K562 (cell line): ENCODE results near the gene JADE2. TPM values are rescaled to one million over a fixed set of nuclear protein-coding genes. Genes with fewer than 3 reads are reported as not detected.

Experiments used
- ATAC-seq: fragments of 200-7000 bp; cut with Tn5 transposase; 3 replicates; pipeline ENCODE4 v1.9.1; 2020; ENCODE audit warnings: moderate library complexity
- BruUV-seq: library from RNA; stranded (reverse); fragments of 400-500 nt; replicated peaks from 2 replicates; lab custom pipeline; 2021; lab: Mats Ljungman, UMichigan
- CTCF ChIA-PET: fragments of 300-600 bp; formaldehyde crosslinking; extraction: SDS; loops from one replicate; lab custom pipeline; 2021; ENCODE audit warnings: low intra/inter-chr PET ratio; lab: Yijun Ruan, JAX
- POLR2A ChIA-PET: fragments of 300-600, 350-650 bp; sonication (Branson Sonifier 250); formaldehyde crosslinking; extraction: SDS; loops from one replicate; lab custom pipeline; 2021; ENCODE audit warnings: antibody characterized with exemption, inconsistent platforms; lab: Yijun Ruan, JAX
- DNase-seq, 4 experiments: peaks; one replicate each; pipeline versions ENCODE4 v3.0.0 to v3.0.0-alpha.2; 2011 to 2018; ENCODE audit warnings: low spot score in 3 of 4, mixed read lengths in 3 of 4; ENCODE audit errors: extremely low read depth in 1 of 4
- FAIRE-seq: peaks from 2 replicates; lab custom pipeline; 2011; peaks lifted over from hg19 to GRCh38; lab: Jason Lieb, UNC
- H2AFZ ChIP-seq: 2 replicates; pipeline ENCODE4 v1.6.0; 2011; ENCODE audit warnings: low read depth, low read length, control low read depth, inconsistent platforms
- H3K27ac ChIP-seq: fragments of 200-600 bp; 3 replicates; pipeline ENCODE4 v1.8.0; 2011; ENCODE audit warnings: low read depth, mild to moderate bottlenecking, control low read depth, inconsistent platforms, low read length, moderate library complexity, mixed read lengths; ENCODE audit errors: extremely low read depth
- H3K27me3 ChIP-seq, 2 experiments: fragments of 300-600 bp in 1 of 2; 2 replicates in 1 of 2; 3 replicates in 1 of 2; pipeline versions ENCODE4 v1.6.0 to v1.8.0; 2011; ENCODE audit warnings: inconsistent platforms in 2 of 2, low read length in 2 of 2, mild to moderate bottlenecking in 1 of 2, mixed read lengths in 1 of 2, moderate library complexity in 1 of 2; ENCODE audit not compliant: control insufficient read depth in 2 of 2, insufficient read depth in 2 of 2
- H3K36me3 ChIP-seq: fragments of 300-600 bp; 3 replicates; pipeline ENCODE4 v1.8.0; 2011; ENCODE audit warnings: mild to moderate bottlenecking, low read length, inconsistent platforms; ENCODE audit not compliant: control insufficient read depth, insufficient read depth
- H3K4me1 ChIP-seq, 2 experiments: fragments of 200-600 bp in 1 of 2; replicated peaks in 1 of 2; 2 replicates in 1 of 2; 3 replicates in 1 of 2; pipeline versions ENCODE4 v1.5.1 to v1.8.0; 2011; ENCODE audit warnings: inconsistent platforms in 2 of 2, low read length in 2 of 2, mild to moderate bottlenecking in 1 of 2, mixed read lengths in 1 of 2, moderate library complexity in 1 of 2; ENCODE audit not compliant: control insufficient read depth in 2 of 2, insufficient read depth in 2 of 2
- H3K4me2 ChIP-seq: 2 replicates; pipeline ENCODE4 v1.6.1; 2011; ENCODE audit warnings: low read length, control low read depth, inconsistent platforms, mixed read lengths; ENCODE audit not compliant: insufficient read depth
- H3K4me3 ChIP-seq: fragments of 200-600 bp; sonication (generic), shearing (Covaris generic); 2 replicates; pipeline ENCODE4 v1.5.1; 2016; ENCODE audit warnings: control low read depth, inconsistent platforms
- H3K79me2 ChIP-seq: fragments of 200-600 bp; 3 replicates; pipeline ENCODE4 v1.8.0; 2011; ENCODE audit warnings: low read length, inconsistent platforms; ENCODE audit not compliant: control insufficient read depth, insufficient read depth
- H3K9ac ChIP-seq, 2 experiments: 2 replicates each; pipeline versions ENCODE4 v1.6.0 to v1.6.1; 2011; ENCODE audit warnings: low read depth in 2 of 2, low read length in 2 of 2, control low read depth in 1 of 2, inconsistent platforms in 1 of 2, mild to moderate bottlenecking in 1 of 2, mixed read lengths in 1 of 2; ENCODE audit not compliant: insufficient read depth in 1 of 2
- H3K9me1 ChIP-seq: one replicate; pipeline ENCODE4 v1.6.0; 2011; ENCODE audit warnings: inconsistent platforms, mild to moderate bottlenecking, low read length, moderate library complexity; ENCODE audit not compliant: control insufficient read depth, insufficient read depth
- H3K9me3 ChIP-seq: replicated peaks from 2 replicates; pipeline ENCODE4 v1.5.1; 2011; ENCODE audit warnings: low read depth, low read length, inconsistent platforms; ENCODE audit not compliant: control insufficient read depth, insufficient read depth
- H4K20me1 ChIP-seq: replicated peaks from 2 replicates; pipeline ENCODE4 v1.6.1; 2011; ENCODE audit warnings: low read length, inconsistent platforms, mixed read lengths; ENCODE audit not compliant: control insufficient read depth, insufficient read depth
- GTF2A2 ChIP-seq: IDR thresholded peaks from 2 replicates; pipeline ENCODE4 v1.6.1; 2016; ENCODE audit warnings: mild to moderate bottlenecking, missing genetic modification characterization, missing compliant biosample characterization
- NCOA6 ChIP-seq: fragments of 450-650 bp; IDR thresholded peaks from 2 replicates; pipeline ENCODE4 v1.6.1; 2017; ENCODE audit warnings: mild to moderate bottlenecking
- NEUROD1 ChIP-seq: fragments of 150-350 bp; IDR thresholded peaks from 2 replicates; pipeline ENCODE4 v1.6.1; 2014; ENCODE audit warnings: borderline replicate concordance, low read length, low read depth; ENCODE audit not compliant: partially characterized antibody
- RBM39 ChIP-seq: fragments of 200-400 bp; formaldehyde crosslinking; optimal IDR thresholded peaks from 2 replicates; pipeline ENCODE3; 2018; ENCODE audit warnings: low read depth, low read length
- TAF1 ChIP-seq: IDR thresholded peaks from 2 replicates; pipeline ENCODE4 v1.6.1; 2011; ENCODE audit warnings: mild to moderate bottlenecking, low read length, moderate library complexity; ENCODE audit not compliant: insufficient read depth, control insufficient read depth, severe bottlenecking; ENCODE audit errors: extremely low read depth
- TAF7 ChIP-seq: fragments of 450-650 bp; IDR thresholded peaks from 2 replicates; pipeline ENCODE4 v1.6.1; 2016; ENCODE audit warnings: missing genetic modification characterization, missing compliant biosample characterization
- ZNF518B ChIP-seq: fragments of 250-450 bp; sonication (Bioruptor Pico); IDR thresholded peaks from 2 replicates; pipeline ENCODE4 v1.5.0; 2021; ENCODE audit warnings: mild to moderate bottlenecking, moderate library complexity
- ZNF75A ChIP-seq: fragments of 450-650 bp; formaldehyde crosslinking; IDR thresholded peaks from 2 replicates; pipeline ENCODE4 v1.4.0; 2020; ENCODE audit warnings: mild to moderate bottlenecking
- WGBS: fragments of 100-300 bp; shearing (Covaris generic); methylation state at CpG from one replicate; pipeline ENCODE4 v1.1.6; 2016; ENCODE audit warnings: low coverage, mixed read lengths; ENCODE audit not compliant: insufficient coverage; ENCODE audit errors: missing lambda C conversion rate; 5-methylcytosine and 5-hydroxymethylcytosine counted together
- in situ Hi-C: fragments of 300-500 bp; cut with MboI; formaldehyde crosslinking; loops from 4 replicates; pipeline ENCODE4 v1.15.0; 2018; ENCODE audit warnings: inconsistent platforms, mixed read lengths
- intact Hi-C: fragments of 100-400 bp; cut with micrococcal nuclease; formaldehyde crosslinking; loops from 2 replicates; pipeline ENCODE4 v1.14.2; 2022
- polyA plus RNA-seq, 8 experiments: library from polyadenylated mRNA; depleted of rRNA in 4 of 8; stranded (reverse) in 5 of 8; unstranded in 3 of 8; fragments of >200 nt; fragmentation: Nextera tagmentation in 2 of 8; fragmentation: Illumina TruSeq in 1 of 8; extraction: Ambion mirVana in 2 of 8; extraction: Trizol in 1 of 8; gene quantifications; 2 replicates each; pipeline versions ENCODE4 v1.2.1 to v1.2.3, GENCODE V29; 2011 to 2014; ENCODE audit warnings: inconsistent platforms in 1 of 8, missing spikeins in 1 of 8
- total RNA-seq, 7 experiments: library from RNA; depleted of rRNA in 6 of 7; stranded (reverse); fragments of >200 nt in 6 of 7; fragmentation: Illumina TruSeq in 2 of 7; extraction: Trizol in 2 of 7; gene quantifications; 2 replicates each; pipeline versions ENCODE4 v1.2.1 to v1.2.3, GENCODE V29; 2011 to 2021; ENCODE audit warnings: low replicate concordance in 1 of 7
- TF ChIP-seq, protein P1 (sequence below), 2 experiments: fragments of 450-650 bp in 1 of 2; sonication (generic) in 1 of 2; formaldehyde crosslinking in 1 of 2; IDR thresholded peaks in 1 of 2; conservative IDR thresholded peaks in 1 of 2; 2 replicates each; pipeline versions ENCODE4 v1.6.1 to v1.8.1; 2016 to 2023; ENCODE audit warnings: mild to moderate bottlenecking in 2 of 2, moderate library complexity in 2 of 2, inconsistent platforms in 1 of 2, missing genetic modification reagents in 1 of 2
- TF ChIP-seq, protein P2 (sequence below): fragments of 250-450 bp; sonication (Bioruptor Pico); IDR thresholded peaks from 2 replicates; pipeline ENCODE4 v1.4.0; 2020; ENCODE audit warnings: mild to moderate bottlenecking

The JADE2 gene
- total and polyA plus RNA-seq, 9 of the 15 experiments (the other 6 are each of a cell fraction or from before 2014, with no cell fraction given) = 0.50 to 23.3 (median 9.1) TPM

DNA sequence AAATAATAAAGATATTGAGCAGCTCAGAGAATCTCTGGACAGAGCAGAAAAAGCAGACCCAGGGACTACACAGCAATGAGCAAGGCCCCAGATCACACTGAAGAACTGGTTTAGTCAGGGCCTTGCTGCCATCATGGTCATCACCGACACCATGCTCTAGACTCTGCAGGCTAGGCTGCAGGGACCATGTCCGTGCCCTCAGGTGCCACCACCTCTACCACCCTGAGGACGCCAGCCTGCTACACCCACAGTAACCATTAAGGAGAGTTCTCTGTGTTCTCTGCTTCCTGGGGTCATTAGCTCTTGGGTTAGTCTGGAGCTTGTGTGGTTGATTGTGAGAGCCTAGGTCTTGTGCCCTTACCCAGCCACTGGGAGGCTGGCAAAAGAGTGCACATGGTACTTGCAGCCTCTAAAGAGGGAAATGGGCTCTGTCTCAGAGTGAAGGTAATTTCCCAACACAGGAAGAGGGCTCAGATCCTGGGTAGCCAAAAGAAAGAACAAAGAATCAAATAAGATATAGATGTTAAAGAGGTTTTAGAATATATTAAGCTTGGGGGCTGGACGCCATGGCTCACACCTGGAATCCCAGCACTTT, 31.9 kb upstream of the JADE2 start:
- Histone ChIP-seq H3K9ac (no peak overlapping the region), H3K79me2 (no peaks in the 10 kb centered on the region), H3K36me3 (no peaks in the 10 kb centered on the region), H3K27me3 (no peaks in the 10 kb centered on the region), H2AFZ (no peak overlapping the region), H3K27ac (no peak overlapping the region), H3K4me2 (no peak overlapping the region), H3K4me3 (no peak overlapping the region), H3K9me3 (no peaks in the 10 kb centered on the region), H3K4me1 (peaks cover 0 to 14% of the 10 kb centered on the region in 2 experiments; a peak in 1 of 5 replicates), H3K9me1 (no peaks in the 10 kb centered on the region), H4K20me1 (no peaks in the 10 kb centered on the region)
- no peak for ATAC-seq
- ChIA-PET CTCF (no interaction called here), POLR2A (interaction anchor here (1.4 kb wide), 1 partner anchor 18 kb away, joined by 3 read pairs; no protein-coding TSS in a partner anchor)
- intact Hi-C loops (no loop called here), in situ Hi-C loops (no loop called here)
- 16% methylated on average over 4 of the region's 4 CpGs for WGBS
- BruUV-seq = no TSS peak
- no peak for FAIRE-seq
- DNase-seq = no peak
- TF ChIP-seq ZNF518B (no peak), GTF2A2 (tag) (no peak), TAF7 (tag) (no peak), NEUROD1 (no peak), RBM39 (no peak), NCOA6 (no peak), TAF1 (no peak), ZNF75A (no peak)
- TF ChIP-seq, protein P1, sequence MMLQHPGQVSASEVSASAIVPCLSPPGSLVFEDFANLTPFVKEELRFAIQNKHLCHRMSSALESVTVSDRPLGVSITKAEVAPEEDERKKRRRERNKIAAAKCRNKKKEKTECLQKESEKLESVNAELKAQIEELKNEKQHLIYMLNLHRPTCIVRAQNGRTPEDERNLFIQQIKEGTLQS (IDR thresholded peaks at IDR 0.05) = no peak
- TF ChIP-seq, protein P1 (CRISPR knock-in tag; conservative IDR thresholded peaks at IDR 0.05) = no peak
- TF ChIP-seq, protein P2, sequence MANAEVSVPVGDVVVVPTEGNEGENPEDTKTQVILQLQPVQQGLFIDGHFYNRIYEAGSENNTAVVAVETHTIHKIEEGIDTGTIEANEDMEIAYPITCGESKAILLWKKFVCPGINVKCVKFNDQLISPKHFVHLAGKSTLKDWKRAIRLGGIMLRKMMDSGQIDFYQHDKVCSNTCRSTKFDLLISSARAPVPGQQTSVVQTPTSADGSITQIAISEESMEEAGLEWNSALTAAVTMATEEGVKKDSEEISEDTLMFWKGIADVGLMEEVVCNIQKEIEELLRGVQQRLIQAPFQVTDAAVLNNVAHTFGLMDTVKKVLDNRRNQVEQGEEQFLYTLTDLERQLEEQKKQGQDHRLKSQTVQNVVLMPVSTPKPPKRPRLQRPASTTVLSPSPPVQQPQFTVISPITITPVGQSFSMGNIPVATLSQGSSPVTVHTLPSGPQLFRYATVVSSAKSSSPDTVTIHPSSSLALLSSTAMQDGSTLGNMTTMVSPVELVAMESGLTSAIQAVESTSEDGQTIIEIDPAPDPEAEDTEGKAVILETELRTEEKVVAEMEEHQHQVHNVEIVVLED (CRISPR knock-in tag) = no peak
